ENCODE measurements around the gene ADORA2A.
"Not testable (repeated sequence)": the region's sequence is repeated elsewhere in the genome, so short reads cannot be mapped to it uniquely, and the experiment has no call there.

Gene ADORA2A

GRCh38 chr22:24486501-24486921 is 59.1 kb downstream of the ADORA2A start:
- Histone ChIP-seq H3K9me2 (replicated peaks; ENCODE audit: insufficient read depth, low read length) (no peaks in the 10 kb centered on the region), H3F3A (ENCODE audit: insufficient read depth, low read length) (no peaks in the 10 kb centered on the region), H3K36me3 (replicated peaks; ENCODE audit: insufficient read depth, low read length) (no peaks in the 10 kb centered on the region), H3K4me1 (ENCODE audit: low read length) (no peaks in the 10 kb centered on the region), H3K9ac (ENCODE audit: low read length) (no peak overlapping the region), H2AFZ (ENCODE audit: low read length) (no peak overlapping the region), H3K27me3 (replicated peaks; ENCODE audit: insufficient read depth, low read length) (no peaks in the 10 kb centered on the region), H3K4me3 (ENCODE audit: low read length) (no peak overlapping the region), H3K27ac (ENCODE audit: low read length) (no peak overlapping the region), H3K4me2 (ENCODE audit: low read depth, low read length) (no peak overlapping the region), H3K9me3 (replicated peaks; ENCODE audit: insufficient read depth, low read length) (no peaks in the 10 kb centered on the region), H4K20me1 (ENCODE audit: insufficient read depth, low read length) (no peaks in the 10 kb centered on the region), H3K79me2 (ENCODE audit: low read length) (no peaks in the 10 kb centered on the region)
- no peak for DNase-seq
- no peak for TF ChIP-seq CTCF (IDR thresholded peaks at IDR 0.05; ENCODE audit: low read length)

- H4K20me1 ChIP-seq (ENCODE audit: insufficient read depth, low read length): no peaks in the 10 kb centered on the region
- H3K4me3 ChIP-seq (ENCODE audit: low read length): no peak overlapping the region
- no peaks in the 10 kb centered on the region for H3K9me2 ChIP-seq (replicated peaks; ENCODE audit: insufficient read depth, low read length)
- H3K79me2 ChIP-seq (ENCODE audit: low read length): no peaks in the 10 kb centered on the region
- DNase-seq: no peak
- no peak overlapping the region for H3K4me2 ChIP-seq (ENCODE audit: low read depth, low read length)
- no peaks in the 10 kb centered on the region for H3K36me3 ChIP-seq (replicated peaks; ENCODE audit: insufficient read depth, low read length)
- no peaks in the 10 kb centered on the region for H3F3A ChIP-seq (ENCODE audit: insufficient read depth, low read length)
- H3K27ac ChIP-seq (ENCODE audit: low read length): no peak overlapping the region
- H2AFZ ChIP-seq (ENCODE audit: low read length): no peak overlapping the region
- no peak overlapping the region for H3K9ac ChIP-seq (ENCODE audit: low read length)
- no peak for TF ChIP-seq CTCF (IDR thresholded peaks at IDR 0.05; ENCODE audit: low read length)
- no peak for TF ChIP-seq EZH2phosphoT487 (IDR thresholded peaks at IDR 0.05; ENCODE audit: low read length)
- TF ChIP-seq EZH2 (optimal IDR thresholded peaks at IDR 0.05; ENCODE audit: low read depth, low read length): no peak
- H3K4me1 ChIP-seq (ENCODE audit: low read length): no peaks in the 10 kb centered on the region
- H3K27me3 ChIP-seq (replicated peaks; ENCODE audit: insufficient read depth, low read length): no peaks in the 10 kb centered on the region
- H3K9me3 ChIP-seq (replicated peaks; ENCODE audit: insufficient read depth, low read length): no peaks in the 10 kb centered on the region
These were observed 61.6 kb downstream of the ADORA2A start for GRCh38 chr22:24489011-24489410.

- H3K9ac ChIP-seq (ENCODE audit: low read length); H3K36me3 ChIP-seq (replicated peaks; ENCODE audit: insufficient read depth, low read length); H3K27ac ChIP-seq (ENCODE audit: low read length); H3K79me2 ChIP-seq (ENCODE audit: low read length); H3K4me2 ChIP-seq (ENCODE audit: low read depth, low read length); DNase-seq; H2AFZ ChIP-seq (ENCODE audit: low read length); H3K4me1 ChIP-seq (ENCODE audit: low read length); H3K27me3 ChIP-seq (replicated peaks; ENCODE audit: insufficient read depth, low read length); H3K9me3 ChIP-seq (replicated peaks; ENCODE audit: insufficient read depth, low read length); H3K4me3 ChIP-seq (ENCODE audit: low read length); H3K9me2 ChIP-seq (replicated peaks; ENCODE audit: insufficient read depth, low read length); H3F3A ChIP-seq (ENCODE audit: insufficient read depth, low read length); H4K20me1 ChIP-seq (ENCODE audit: insufficient read depth, low read length): not testable (repeated sequence)
These were observed 62.0 kb downstream of the ADORA2A start for GRCh38 chr22:24489434-24489833.

Measured in MM.1S (cell line).